Ecto neural progenitor cell (in vitro differentiated cells): ENCODE measurements around the gene TRIM38.
A peak's percentile ranks its signal among the peaks of the same experiment; 100 is the strongest.
"Not testable (repeated sequence)": the region's sequence is repeated elsewhere in the genome, so short reads cannot be mapped to it uniquely, and the experiment has no call there.

ENCODE experiments used
- DNase-seq: peaks from one replicate; pipeline ENCODE4 v3.0.0-alpha.2; 2018; ENCODE audit warnings: low spot score

TRIM38 gene

DNA sequence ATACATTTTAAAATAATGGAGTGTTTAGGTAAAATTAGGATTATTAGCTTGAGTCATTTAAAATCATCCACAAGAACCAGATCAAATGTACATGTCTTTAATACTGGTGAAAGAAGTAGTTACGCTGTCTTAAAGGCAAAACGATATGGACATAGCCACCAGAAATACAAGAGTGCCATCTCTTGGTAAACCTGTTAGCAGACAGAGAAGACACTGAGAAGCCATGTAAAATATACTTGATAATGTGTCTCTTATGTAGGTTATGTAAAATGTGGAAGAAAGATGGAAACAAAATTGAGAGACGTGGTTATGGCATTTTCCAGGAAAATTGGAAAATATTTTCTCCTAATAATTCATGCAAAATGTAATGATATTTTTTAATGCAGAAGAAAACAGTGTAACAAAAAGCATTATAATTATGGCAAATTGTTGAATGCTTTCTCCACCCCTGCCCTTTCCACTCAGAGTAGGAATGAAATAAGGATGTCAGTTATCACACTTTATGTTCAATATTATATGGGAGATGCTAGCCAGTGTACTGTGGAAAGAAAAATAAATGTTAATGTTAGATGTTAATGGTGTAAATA is 19.9 kb upstream of the TRIM38 start:
- no peak for DNase-seq

DNA sequence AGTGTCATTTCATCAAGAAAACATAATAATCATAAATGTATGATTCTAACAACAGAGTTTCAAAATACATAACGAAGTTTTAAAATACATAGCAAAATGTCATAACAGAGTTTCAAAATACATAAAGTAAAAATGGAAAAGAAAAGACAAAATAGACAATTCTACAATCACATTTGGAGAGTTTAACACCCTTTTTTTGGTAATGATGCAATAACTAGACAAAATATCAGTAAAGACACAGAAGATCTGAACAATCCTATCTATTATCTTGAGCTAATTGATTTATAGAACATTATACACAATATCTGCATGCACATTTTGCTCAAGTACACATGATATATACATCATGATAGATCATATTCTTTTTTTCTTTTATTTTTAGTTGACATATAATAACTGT is 18.7 kb upstream of the TRIM38 start:
- DNase-seq, result no peak

DNA sequence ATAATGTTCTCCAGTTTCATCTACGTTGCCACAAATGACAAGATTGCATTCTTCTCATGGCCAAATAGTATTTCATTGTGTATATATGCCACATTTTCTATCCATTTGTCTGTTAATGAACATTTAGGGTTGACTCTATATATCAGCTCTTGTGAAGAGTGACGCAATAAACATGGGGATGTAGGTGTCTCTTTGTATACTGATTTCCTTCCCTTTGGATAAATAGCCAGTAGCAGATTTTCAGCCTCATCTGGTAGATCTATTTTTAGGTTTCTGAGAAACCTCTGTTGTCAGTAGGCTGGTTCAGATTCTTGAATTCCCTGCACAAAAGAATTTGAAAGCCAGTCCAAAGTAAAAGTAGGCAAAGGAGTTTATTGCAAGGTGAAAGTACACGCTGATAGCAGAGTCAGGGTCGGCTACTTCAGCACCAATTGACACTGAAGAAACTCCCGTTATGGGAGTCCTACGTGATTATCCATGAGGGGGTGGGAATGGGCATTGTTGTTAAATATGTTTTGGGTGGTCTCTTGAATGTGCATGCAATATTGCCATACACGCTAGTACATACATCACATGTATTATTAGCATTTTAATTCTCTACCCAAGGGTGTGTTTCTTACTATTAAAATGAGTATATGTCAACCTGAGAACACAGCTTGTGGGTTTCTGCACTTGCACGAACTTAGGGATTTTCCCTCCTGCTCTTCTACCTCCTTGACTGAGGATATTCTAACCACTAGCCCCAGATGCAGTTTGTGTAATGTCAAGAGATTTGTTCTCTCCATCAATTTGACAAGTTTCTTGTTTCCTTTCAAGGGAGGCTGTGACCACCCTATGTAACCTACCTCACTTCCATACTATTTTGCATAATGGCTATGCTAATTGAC is 17.7 kb upstream of the TRIM38 start:
- DNase-seq, result no peak

DNA sequence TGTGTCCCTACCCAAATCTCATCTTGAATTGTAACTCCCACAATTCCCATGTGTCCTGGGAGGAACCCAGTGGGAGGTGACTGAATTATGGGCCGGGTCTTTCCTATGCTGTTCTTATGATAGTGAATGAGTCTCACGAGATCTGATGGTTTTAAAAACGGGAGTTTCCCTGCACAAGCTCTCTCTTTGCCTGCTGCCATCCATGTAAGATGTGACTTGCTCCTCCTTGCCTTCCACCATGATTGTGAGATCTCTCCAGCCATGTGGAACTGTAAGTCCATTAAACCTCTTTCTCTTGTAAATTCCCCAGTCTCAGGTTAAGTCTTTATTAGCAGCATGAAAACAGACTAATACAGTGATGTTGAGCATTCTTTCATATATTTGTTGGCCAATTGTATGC is 16.9 kb upstream of the TRIM38 start:
- not testable (repeated sequence) for DNase-seq

DNA sequence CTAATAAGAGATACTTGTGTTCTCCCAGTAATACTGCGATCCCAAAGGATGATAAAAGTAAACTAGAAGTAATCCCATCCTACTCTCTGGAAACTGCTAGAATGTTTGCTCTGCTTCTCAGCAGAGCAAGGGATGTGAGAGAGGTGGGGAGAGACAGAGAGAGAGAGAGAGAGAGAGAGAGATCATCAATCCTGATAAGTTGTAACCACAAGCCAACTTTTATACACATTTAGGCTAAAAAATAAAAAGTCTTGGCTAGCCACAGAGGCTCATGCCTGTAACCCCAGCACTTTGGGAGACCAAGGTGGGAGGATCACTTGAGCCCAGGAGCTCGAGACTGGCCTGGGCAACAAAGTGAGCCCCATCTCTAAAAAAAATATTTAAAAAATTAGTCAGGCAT is 16.0 kb upstream of the TRIM38 start:
- DNase-seq, result no peak

DNA sequence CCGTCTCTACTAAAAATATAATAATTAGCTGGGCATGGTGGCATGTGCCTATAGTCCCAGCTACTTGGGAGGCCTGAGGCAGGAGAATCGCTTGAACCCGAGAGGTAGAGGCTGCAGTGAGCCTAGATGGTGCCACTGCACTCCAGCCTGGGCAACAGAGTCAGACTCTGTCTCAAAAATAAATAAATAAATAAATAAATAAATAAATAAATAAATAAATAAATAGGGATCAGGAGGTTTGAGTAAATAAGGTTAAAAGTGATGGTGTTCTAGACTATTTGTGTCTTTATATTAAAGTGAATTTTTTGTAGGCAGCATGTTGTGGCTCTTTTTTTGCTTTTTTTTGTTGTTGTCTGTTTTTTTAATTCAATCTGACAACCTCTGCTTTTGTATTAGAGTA is 15.1 kb upstream of the TRIM38 start:
- DNase-seq, result not testable (repeated sequence)

DNA sequence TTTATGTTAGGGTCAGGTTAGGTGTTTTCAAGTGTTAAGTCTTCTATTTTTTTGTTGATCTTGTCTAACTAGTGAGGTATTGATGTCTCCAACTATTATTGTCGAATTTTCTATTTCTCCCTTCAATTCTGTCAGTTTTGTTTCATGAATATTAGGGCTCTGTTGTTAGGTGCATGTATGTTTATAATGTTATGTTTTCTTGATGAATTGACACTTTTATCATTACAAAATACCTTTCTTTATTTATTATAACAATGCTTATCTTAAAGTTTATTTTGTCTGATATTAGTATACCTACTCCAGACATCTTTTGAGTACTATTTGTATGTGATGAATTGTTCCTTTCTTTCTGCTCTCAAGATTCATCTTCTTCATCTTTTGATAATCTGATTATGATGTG is 12.9 kb upstream of the TRIM38 start:
- DNase-seq, result no peak

DNA sequence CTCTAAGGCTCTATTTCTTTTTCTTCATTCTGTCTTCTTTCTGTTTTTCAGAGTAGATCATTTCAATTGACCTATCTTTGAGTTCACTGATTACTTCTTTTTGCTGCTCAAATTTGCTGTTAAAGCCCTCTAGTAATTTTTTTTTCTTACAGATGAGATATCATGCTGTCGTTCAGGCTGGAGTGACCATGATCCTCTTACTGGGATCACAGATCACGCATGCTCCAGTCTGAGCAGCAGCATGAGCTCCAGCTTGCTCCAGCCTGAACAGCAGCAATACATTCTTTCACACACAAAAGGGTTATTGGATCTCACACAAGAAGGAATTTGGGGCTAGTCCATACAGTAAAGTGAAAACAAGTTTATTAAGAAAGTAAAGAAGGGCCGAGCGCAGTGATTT is 12.3 kb upstream of the TRIM38 start:
- DNase-seq, result no peak

DNA sequence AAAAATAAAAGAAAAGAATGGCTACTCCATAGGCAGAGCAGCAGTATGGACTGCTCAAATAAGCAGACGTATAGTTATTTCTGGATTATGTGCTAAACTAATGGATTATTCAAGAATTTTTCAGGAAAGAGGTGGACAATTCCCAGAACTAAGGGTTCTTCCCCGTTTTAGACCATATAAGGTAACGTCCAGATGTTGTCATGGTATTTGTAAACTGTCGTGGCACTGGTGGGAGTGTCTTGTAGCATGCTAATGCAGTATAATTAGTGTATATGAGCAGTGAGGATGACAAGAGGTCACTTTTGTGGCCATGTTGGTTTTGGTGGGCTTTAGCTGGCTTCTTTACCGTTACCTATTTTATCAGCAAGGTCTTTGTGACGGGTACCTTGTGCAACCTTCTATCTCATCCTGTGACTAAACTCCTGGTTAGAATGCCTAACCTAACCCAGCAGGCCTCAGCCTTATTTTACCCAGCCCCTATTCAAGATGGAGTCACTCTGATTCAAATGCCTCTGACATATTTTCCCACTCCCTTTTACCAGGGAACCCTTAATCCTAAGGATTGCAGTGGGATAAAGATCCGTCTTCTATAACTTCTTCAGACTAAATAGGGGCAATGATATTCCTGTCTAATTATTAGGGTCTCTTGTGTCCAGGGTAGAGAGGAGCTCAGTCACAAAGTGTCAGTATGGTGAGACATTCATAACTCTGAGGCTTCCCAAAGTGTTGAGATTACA is 11.1 kb upstream of the TRIM38 start:
- DNase-seq, result no peak

DNA sequence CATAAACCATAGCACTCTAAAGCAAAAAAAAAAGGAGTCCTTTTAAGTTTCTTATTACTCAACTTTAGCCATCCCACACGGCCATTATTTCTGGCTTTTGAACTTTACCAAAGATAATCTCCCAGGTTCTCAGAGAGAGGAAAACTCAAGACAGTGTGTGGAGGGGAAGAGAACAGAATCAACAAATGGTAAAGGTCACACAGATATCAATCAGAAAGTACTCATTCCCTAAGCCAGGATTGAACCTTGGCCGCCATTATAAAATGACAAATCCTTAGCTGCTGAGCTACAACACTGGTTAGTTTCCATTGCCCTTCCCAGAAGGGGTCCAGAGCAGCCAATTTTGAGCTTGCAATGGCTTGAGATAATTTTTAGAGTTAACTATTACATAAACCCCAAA is 10.1 kb upstream of the TRIM38 start:
- DNase-seq, result no peak

DNA sequence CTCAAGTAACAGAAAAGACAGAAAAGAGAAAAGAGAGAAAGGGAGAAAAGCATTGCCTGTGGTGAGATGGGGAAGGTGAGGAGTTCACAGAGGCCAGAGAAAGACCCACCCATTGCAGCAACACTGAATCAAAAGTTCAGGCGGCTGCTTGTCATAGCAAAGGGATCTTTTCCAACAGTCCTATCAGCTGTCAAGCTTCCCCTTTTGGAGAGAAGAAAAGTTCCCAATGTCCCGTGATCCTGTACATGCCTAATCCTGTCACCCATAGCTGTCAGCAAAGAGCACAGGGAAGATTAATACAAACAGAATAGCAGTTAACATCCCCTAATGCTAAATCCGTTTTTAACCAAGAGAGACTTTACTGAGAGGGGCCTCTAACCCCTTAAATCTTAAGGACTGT is 8.9 kb upstream of the TRIM38 start:
- DNase-seq, result no peak

DNA sequence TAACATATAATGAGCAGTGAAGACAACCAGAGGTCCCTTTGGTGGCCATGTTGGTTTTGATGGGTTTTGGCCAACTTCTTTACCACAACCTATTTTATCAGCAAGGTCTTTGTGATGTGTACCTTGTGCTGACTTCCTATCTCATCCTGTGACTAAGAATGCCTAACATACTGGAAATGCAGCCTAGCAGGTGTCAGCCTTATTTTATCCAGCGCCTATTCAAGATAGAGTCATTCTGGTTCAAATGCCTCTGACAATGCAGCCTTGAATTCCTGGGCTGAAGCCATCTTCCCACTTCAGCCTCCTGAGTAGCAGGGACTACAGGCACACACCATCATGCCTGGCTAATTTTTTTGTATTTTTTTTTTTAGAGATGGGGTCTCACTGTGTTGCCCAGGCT is 7.8 kb upstream of the TRIM38 start:
- DNase-seq, result no peak

DNA sequence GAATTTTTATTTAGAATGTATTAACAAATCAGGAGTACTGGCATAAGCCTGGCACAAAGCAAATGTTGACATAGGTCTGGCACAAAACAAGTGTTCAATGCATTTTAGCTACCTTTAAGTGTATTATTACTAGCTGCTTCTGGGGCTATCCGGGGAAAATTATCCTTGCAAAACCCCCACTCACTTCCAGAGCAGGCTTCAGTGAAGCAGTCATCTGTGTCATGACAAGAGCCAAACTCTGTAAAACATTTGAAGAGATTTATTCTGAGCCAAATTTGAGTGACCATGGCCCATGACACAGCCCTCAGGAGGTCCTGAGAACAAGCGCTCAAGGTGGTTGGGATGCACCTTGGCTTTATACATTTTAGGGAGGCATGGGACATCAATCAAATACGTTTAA is 6.4 kb upstream of the TRIM38 start:
- no peak for DNase-seq

DNA sequence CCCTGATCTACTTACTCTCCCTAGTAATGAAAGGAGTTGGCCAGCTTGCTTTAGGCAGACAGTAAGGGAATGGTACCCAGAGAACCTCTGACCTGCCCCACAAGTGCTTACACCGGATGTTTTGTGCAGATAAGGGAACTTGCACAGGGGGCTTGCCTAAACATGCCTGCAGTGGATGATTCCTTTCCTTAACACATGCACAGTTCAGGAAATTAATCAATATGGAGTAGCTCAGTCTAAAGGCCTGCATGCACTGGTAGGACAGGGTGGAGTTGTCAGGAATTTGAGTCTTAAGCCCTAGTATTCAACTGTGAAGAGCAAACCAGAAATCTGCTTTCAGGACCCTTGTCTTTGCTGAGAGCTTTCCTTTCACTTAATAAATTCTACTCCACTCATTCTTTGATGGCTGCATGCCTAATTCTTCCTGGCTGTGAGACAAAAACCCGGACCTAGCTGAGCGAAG is 3.9 kb upstream of the TRIM38 start:
- peak; percentile 12 for DNase-seq

DNA sequence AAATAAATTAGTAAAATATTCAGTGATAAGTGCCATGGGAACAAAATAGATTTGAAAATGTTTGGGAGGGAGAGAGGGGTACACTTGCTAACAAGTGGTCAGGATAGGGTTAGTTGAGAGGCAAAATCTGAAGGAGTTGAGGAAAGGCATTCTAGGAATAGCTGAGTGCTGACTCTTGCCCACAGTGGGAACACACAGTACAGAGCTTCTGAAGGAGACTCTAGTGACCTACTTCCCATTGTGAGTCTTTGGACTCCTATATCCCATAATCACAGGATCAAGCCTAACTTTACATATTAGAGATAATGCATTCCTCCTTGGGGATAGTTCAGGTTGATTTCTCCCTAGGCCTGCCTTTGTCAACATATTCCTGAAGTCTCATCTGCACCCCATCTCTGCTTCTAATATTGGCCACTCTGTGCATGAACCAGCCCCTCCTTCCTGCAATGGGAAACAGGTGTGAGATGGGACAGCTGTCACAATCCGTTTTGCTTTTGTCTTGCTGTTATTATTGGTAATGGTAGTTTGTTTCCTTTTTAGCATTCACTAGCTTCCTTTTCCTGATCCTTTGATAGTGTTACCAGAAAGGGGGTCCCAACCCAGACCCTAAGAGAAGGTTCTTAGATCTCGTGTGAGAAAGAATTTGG is 2.6 kb upstream of the TRIM38 start:
- DNase-seq, result no peak

DNA sequence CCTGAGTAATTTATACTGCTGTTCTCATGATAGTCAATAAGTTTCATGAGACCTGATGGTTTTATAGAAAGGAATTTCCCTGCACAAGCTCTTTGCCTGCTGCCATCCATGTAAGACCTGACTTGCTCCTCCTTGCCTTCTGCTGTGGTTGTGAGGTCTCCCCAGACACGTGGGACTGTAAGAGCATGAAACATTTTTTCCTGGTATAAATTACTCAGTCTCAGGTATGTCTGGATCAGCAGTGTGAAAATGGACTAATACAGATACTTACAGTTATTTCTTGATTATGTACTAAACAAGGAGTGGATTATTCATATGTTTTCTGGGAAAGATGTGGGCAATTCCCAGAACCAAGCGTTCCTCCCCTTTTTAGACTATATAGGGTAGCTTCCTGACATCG is 1.9 kb upstream of the TRIM38 start:
- no peak for DNase-seq

DNA sequence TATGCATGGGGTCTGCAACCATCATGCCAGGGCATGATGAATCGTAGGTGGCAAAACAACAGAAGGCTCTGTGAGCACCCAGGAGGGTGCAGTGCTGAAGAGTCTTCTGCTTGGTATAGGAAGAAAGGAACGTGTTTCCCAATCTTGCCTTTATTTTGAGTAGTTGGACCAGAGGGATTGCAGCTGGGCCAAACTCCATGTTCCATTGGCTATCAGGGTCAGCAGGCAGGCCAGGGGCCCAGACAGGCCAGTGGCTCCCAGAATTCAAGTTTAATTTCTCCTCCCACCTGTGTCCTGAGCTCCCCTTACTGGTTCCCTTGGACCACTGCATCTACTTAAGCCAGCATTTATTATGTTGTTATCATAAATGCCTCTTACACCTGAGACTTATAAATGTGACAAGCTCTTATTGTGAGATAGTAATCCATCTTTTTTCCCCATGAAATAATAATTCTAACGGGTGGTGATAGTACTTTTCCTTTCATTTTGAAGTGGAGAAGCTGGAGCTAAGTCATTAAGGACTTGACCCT is 918 bp upstream of the TRIM38 start:
- DNase-seq, result peak; percentile 11

DNA sequence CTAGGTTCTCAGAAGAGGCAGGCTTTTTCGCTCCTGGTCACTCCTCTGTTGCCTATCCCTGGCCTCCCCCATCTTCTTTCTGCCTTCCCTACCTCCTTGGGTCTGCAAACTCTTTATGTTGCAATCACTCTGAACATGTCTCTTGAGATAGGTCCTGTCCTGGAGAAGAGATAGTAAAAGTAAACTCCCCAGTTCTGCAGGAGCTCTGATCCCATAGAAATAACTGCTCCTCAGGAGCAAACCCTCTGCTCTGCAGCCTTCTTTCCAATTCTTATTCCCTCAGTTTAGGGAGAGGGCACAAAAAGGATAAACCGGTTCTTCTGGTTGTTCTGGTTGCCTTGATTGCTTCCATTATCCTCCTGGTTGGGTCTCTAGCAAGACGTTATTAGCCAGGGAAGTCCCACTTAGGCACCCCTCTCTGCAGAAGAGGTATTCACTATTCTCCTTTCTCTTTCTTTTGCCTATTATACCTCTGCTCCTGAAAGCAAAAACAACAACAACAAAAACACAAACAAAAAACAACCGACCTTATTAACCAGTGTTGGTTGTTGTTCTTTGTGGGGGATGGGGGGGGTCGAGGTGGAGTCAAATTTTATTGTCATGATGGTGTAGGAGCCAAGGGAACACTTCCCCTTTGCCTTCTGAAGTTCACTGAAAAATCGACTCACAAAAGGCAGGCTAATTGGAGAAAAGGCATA is 973 bp downstream of the TRIM38 start:
- DNase-seq, result peak; percentile 10

DNA sequence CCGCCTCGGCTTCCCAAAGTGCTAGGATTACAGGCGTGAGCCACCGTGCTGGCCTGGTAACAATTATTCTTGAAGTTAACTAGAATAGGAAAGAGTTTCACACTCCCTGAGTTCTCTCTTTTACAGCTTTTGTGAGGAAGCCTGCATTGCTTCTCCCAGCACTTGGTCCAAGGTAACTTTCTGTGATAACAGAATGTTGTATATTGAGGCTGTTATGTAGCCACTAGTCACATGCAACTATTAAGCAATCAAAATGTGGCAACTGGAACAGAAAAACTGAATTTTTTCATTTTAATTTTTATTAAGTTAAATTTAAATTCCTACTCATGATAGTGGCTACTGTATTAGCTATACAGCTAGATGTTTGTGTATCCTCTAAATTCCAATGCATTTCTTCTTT is 2.5 kb downstream of the TRIM38 start:
- no peak for DNase-seq

DNA sequence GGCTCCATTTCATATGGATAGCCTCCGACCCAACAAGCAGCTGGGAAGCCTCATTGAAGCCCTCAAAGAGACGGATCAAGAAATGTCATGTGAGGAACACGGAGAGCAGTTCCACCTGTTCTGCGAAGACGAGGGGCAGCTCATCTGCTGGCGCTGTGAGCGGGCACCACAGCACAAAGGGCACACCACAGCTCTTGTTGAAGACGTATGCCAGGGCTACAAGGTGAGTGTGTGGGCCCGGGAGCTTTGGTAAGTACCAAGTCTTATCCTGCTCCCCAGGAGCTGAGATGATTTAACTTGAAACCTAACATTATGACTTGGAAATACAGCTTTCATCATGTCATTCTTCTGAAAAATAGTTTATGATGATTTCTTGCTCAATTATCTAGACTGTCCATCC is 4.1 kb downstream of the TRIM38 start:
- DNase-seq, result no peak

DNA sequence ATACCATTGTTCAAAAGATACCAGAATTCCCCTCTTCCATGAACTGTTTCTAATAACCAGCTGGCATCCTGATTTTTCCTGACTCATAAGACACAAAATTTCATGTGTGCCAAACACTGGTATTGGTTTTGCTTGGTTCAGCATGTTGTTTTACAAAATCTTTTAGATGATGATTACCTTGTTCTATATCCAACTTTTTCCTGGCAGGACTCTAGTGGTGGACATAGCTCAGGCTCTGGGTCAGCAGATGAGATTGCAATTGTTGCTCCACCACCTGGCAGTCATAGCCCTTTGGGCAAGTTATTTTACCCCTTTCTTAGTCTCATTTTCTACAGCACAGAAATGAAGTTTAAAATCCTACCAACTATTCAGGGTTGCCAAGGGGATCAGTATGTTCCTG is 6.2 kb downstream of the TRIM38 start:
- DNase-seq, result peak; percentile 7
